HL-60 (cell line): ENCODE results near the gene PTPRN2.

Source experiments
- DNase-seq, 2 experiments: peaks; one replicate each; pipeline ENCODE4 v3.0.0-alpha.2; 2010 to 2020; ENCODE audit warnings: low read depth in 1 of 2, low spot score in 1 of 2
- H3K27ac ChIP-seq: fragments of 250-450 bp; sonication (Bioruptor Pico); replicated peaks from 2 replicates; pipeline ENCODE4 v1.5.1; 2020; ENCODE audit warnings: mild to moderate bottlenecking, moderate library complexity
- H3K27me3 ChIP-seq: fragments of 250-450 bp; sonication (Bioruptor Pico); 2 replicates; pipeline ENCODE4 v1.5.1; 2021; ENCODE audit warnings: mild to moderate bottlenecking, moderate library complexity; ENCODE audit not compliant: insufficient read depth, poor library complexity, severe bottlenecking
- H3K4me3 ChIP-seq: replicated peaks from 2 replicates; pipeline ENCODE4 v1.5.1; 2011; ENCODE audit warnings: mild to moderate bottlenecking, control low read depth, low read length; ENCODE audit not compliant: insufficient read depth
- CTCF ChIP-seq: IDR thresholded peaks from one replicate; pipeline ENCODE4 v1.5.1; 2011; ENCODE audit warnings: low read length, control low read depth, inconsistent platforms; ENCODE audit not compliant: insufficient read depth
- GABPA ChIP-seq: IDR thresholded peaks from 2 replicates; pipeline ENCODE4 v1.6.1; 2012; ENCODE audit warnings: low read depth
- POLR2AphosphoS5 ChIP-seq: IDR thresholded peaks from 2 replicates; pipeline ENCODE4 v1.6.1; 2012; ENCODE audit warnings: low read depth
- REST ChIP-seq: IDR thresholded peaks from 2 replicates; pipeline ENCODE4 v1.6.1; 2012; ENCODE audit warnings: low read depth; ENCODE audit not compliant: insufficient replicate concordance
- SPI1 ChIP-seq: IDR thresholded peaks from 2 replicates; pipeline ENCODE4 v1.6.1; 2012; ENCODE audit warnings: low read depth, mild to moderate bottlenecking, borderline replicate concordance

Gene PTPRN2

GRCh38 chr7:158263110-158263963, 324.3 kb downstream of the PTPRN2 start:
- TF ChIP-seq SPI1 (no peak), CTCF (no peak), POLR2AphosphoS5 (no peak), REST (no peak)
- H3K4me3 ChIP-seq, result no peak overlapping the region
- no peak for DNase-seq
- H3K27ac ChIP-seq, result no peak overlapping the region
- H3K27me3 ChIP-seq, result no peaks in the 10 kb centered on the region

GRCh38 chr7:158262284-158263109, 325.1 kb downstream of the PTPRN2 start:
- H3K4me3 ChIP-seq, result no peak overlapping the region
- H3K27me3 ChIP-seq, result no peaks in the 10 kb centered on the region
- no peak for TF ChIP-seq CTCF
- no peak for TF ChIP-seq SPI1
- no peak for TF ChIP-seq REST
- no peak for TF ChIP-seq POLR2AphosphoS5
- no peak for TF ChIP-seq GABPA
- no peak overlapping the region for H3K27ac ChIP-seq
- DNase-seq, result no peak

- TF ChIP-seq REST (no peak), CTCF (no peak), GABPA (no peak), POLR2AphosphoS5 (no peak), SPI1 (no peak)
- Histone ChIP-seq H3K27me3 (no peaks in the 10 kb centered on the region), H3K27ac (no peak overlapping the region), H3K4me3 (no peak overlapping the region)
- no peak for DNase-seq
Measured at GRCh38 chr7:158261362-158262235, 326.0 kb downstream of the PTPRN2 start.
